ENCODE results near the gene PLAA.

Gene PLAA

GRCh38 chr9:26946753-26947727 is at the start of gene PLAA:
TSS of gene PLAA (minus strand) at chr9:26947242. CDS start at chr9:26947045, 197 bp downstream.
- peak; percentile 83 for DNase-seq

- no peak for DNase-seq
Observed at GRCh38 chr9:26995810-26996209, 48.8 kb upstream of the PLAA start.

- no peak for DNase-seq
Observed at GRCh38 chr9:26983340-26983739, 36.3 kb upstream of the PLAA start.

- DNase-seq, result no peak
Observed at GRCh38 chr9:26975728-26976707, 29.0 kb upstream of the PLAA start.

GRCh38 chr9:26974927-26975326 is 27.9 kb upstream of the PLAA start:
- DNase-seq, result no peak

GRCh38 chr9:26973989-26974388 is 26.9 kb upstream of the PLAA start:
- no peak for DNase-seq

GRCh38 chr9:26971721-26972120 is 24.7 kb upstream of the PLAA start:
- no peak for DNase-seq

GRCh38 chr9:26956860-26957233 is 9.8 kb upstream of the PLAA start:
- DNase-seq, result no peak

GRCh38 chr9:26955921-26956859 is 9.1 kb upstream of the PLAA start, which contains the start of gene IFT74:
TSS of gene IFT74 (plus strand) at chr9:26956412. CDS start at chr9:26961968, 5,556 bp downstream.
- peak; percentile 91 for DNase-seq

- DNase-seq, result no peak
Observed at GRCh38 chr9:26955222-26955903, 8.3 kb upstream of the PLAA start.

GRCh38 chr9:26954050-26954508 is 7.0 kb upstream of the PLAA start:
- no peak for DNase-seq

- no peak for DNase-seq
Observed at GRCh38 chr9:26951794-26952193, 4.8 kb upstream of the PLAA start.

- no peak for DNase-seq
Observed at GRCh38 chr9:26950521-26950920, 3.5 kb upstream of the PLAA start.

- no peak for DNase-seq
Observed at GRCh38 chr9:26949637-26950069, 2.6 kb upstream of the PLAA start.

- no peak for DNase-seq
Observed at GRCh38 chr9:26947736-26948135, 694 bp upstream of the PLAA start.

- no peak for DNase-seq
Observed at GRCh38 chr9:26945591-26945990, 1.5 kb downstream of the PLAA start.

- DNase-seq, result no peak
Observed at GRCh38 chr9:26940779-26941178, 6.3 kb downstream of the PLAA start.

GRCh38 chr9:26939955-26940711 is 6.9 kb downstream of the PLAA start:
- no peak for DNase-seq

GRCh38 chr9:26937816-26938371 is 9.1 kb downstream of the PLAA start:
- no peak for DNase-seq

- no peak for DNase-seq
Observed at GRCh38 chr9:26935847-26936246, 11.2 kb downstream of the PLAA start.

Data from activated T-cell treated with anti-CD3 and anti-CD28 coated beads, Interleukin-2, amount 50 U/mL, for 1 hour (primary cell).